PC-9 (cell line): ENCODE data around the gene SLC8A1.

Source experiments
- EZH2 ChIP-seq: fragments of 200-600 bp; sonication (generic); IDR thresholded peaks from 2 replicates; pipeline ENCODE4 v1.8.0; 2017; ENCODE audit warnings: antibody characterized with exemption, low read depth
- TF ChIP-seq, protein P1 (sequence below): fragments of 200-600 bp; sonication (generic); conservative IDR thresholded peaks from 2 replicates; pipeline ENCODE4 v1.6.1; 2017; ENCODE audit warnings: mixed run types, antibody characterized with exemption, mild to moderate bottlenecking, moderate library complexity

DNA sequence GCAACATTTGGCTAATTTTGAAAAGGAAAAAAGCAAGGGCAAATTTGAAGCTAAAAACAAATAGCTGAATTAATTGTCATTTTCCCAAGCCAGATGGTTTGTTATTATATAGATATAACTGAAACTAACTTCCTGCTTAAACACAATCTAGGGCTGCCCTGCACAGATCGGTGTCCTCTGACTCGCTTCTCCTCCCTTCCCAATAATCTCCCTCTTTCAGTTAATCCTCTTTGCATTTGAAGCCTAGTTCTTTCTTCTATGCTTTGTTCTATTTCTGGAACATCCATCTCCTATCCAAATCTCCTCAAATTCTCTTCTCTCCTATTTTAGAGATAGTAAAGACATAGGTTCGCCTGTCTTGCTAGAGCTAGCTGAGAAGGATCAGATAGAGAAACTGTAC is 328.1 kb downstream of the SLC8A1 start:
- TF ChIP-seq, protein P1, sequence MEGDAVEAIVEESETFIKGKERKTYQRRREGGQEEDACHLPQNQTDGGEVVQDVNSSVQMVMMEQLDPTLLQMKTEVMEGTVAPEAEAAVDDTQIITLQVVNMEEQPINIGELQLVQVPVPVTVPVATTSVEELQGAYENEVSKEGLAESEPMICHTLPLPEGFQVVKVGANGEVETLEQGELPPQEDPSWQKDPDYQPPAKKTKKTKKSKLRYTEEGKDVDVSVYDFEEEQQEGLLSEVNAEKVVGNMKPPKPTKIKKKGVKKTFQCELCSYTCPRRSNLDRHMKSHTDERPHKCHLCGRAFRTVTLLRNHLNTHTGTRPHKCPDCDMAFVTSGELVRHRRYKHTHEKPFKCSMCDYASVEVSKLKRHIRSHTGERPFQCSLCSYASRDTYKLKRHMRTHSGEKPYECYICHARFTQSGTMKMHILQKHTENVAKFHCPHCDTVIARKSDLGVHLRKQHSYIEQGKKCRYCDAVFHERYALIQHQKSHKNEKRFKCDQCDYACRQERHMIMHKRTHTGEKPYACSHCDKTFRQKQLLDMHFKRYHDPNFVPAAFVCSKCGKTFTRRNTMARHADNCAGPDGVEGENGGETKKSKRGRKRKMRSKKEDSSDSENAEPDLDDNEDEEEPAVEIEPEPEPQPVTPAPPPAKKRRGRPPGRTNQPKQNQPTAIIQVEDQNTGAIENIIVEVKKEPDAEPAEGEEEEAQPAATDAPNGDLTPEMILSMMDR: no peak
- no peak for TF ChIP-seq EZH2
